ENCODE data around the gene FAM25G.

DNA sequence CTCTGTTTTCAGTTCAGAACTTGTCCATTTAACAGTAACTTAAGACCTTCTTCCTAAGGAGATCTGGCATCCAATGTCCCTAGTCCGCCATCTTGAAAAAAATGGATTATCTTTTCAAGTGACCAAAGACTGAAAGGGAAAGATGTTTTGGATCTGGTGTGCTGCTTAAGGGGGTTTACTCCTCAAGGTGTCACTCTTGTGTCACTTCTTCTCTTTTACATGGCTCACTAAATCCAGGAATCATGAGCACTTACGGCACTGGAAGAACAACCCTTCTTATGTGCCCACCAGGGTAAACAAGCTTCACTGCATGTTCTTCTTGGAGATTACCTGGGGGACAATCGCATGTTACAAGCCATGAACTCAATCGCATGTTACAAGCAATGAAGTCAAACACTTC lies 51.3 kb downstream of the FAM25G start:
- TF ChIP-seq MAZ (IDR thresholded peaks at IDR 0.05; ENCODE audit: borderline replicate concordance, low read depth, low read length) (no peak), MAZ (CRISPR knock-in tag; IDR thresholded peaks at IDR 0.05; ENCODE audit: low read depth) (no peak), EZH2 (conservative IDR thresholded peaks at IDR 0.05; ENCODE audit: low read depth, low read length) (no peak), CTCF (CRISPR knock-in tag; IDR thresholded peaks at IDR 0.05) (peak; percentile 27; the same call in 1 of the 2 replicates), ZFP36L1 (CRISPR knock-in tag; IDR thresholded peaks at IDR 0.05) (no peak), JUN (CRISPR knock-in tag; IDR thresholded peaks at IDR 0.05) (no peak)

Measured in HepG2 (cell line).